ENCODE measurements around the gene FBXL20.

- TF ChIP-seq POLR2A (IDR thresholded peaks at IDR 0.05; ENCODE audit: low read depth) (no peak), CTCF (IDR thresholded peaks at IDR 0.05) (no peak)
Observed at GRCh38 chr17:39305978-39306377, 95.4 kb downstream of the FBXL20 start.

All from esophagus muscularis mucosa (tissue), 3 donors.